Activated T-cell treated with anti-CD3 and anti-CD28 coated beads for 1 hour (primary cell): ENCODE data around the gene CADPS.

ENCODE experiments used
- DNase-seq: peaks from one replicate; pipeline ENCODE4 v3.0.0-alpha.2; 2020; ENCODE audit warnings: low read depth

The CADPS gene

GRCh38 chr3:62874711-62875557 is at the start of gene CADPS:
Gene CADPS, minus strand, starts transcription at chr3:62875416. Its CDS starts 387 bp downstream, at chr3:62875029.
- DNase-seq, result no peak

- DNase-seq, result no peak
These were observed 47.9 kb upstream of the CADPS start for GRCh38 chr3:62923066-62923465.

- no peak for DNase-seq
These were observed 47.1 kb upstream of the CADPS start for GRCh38 chr3:62922326-62922725.

GRCh38 chr3:62920466-62920784 is 45.2 kb upstream of the CADPS start:
- DNase-seq, result no peak

- DNase-seq, result no peak
These were observed 44.7 kb upstream of the CADPS start for GRCh38 chr3:62919784-62920465.

GRCh38 chr3:62918777-62919176 is 43.6 kb upstream of the CADPS start:
- DNase-seq, result no peak

GRCh38 chr3:62918131-62918530 is 42.9 kb upstream of the CADPS start:
- no peak for DNase-seq

GRCh38 chr3:62911526-62911925 is 36.3 kb upstream of the CADPS start:
- DNase-seq, result no peak

- no peak for DNase-seq
These were observed 30.1 kb upstream of the CADPS start for GRCh38 chr3:62905331-62905730.

- no peak for DNase-seq
These were observed 23.6 kb upstream of the CADPS start for GRCh38 chr3:62898530-62899496.

GRCh38 chr3:62895901-62896300 is 20.7 kb upstream of the CADPS start:
- no peak for DNase-seq

- DNase-seq, result no peak
These were observed 17.7 kb upstream of the CADPS start for GRCh38 chr3:62892951-62893350.

GRCh38 chr3:62892045-62892444 is 16.8 kb upstream of the CADPS start:
- no peak for DNase-seq

- no peak for DNase-seq
These were observed 13.6 kb upstream of the CADPS start for GRCh38 chr3:62888778-62889177.

GRCh38 chr3:62888180-62888579 is 13.0 kb upstream of the CADPS start:
- no peak for DNase-seq

GRCh38 chr3:62885136-62885535 is 9.9 kb upstream of the CADPS start:
- no peak for DNase-seq

- no peak for DNase-seq
These were observed 9.1 kb upstream of the CADPS start for GRCh38 chr3:62884096-62884870.

- DNase-seq, result no peak
These were observed 7.5 kb upstream of the CADPS start for GRCh38 chr3:62882676-62883200.

GRCh38 chr3:62876064-62876463 is 848 bp upstream of the CADPS start:
- no peak for DNase-seq

GRCh38 chr3:62875558-62876002 is 364 bp upstream of the CADPS start:
- DNase-seq, result no peak
